Keratinocyte (primary cell): ENCODE results near the gene STK32C. TPM values are rescaled to one million over a fixed set of nuclear protein-coding genes. Genes with fewer than 3 reads are reported as not detected.
A peak's percentile ranks its signal among the peaks of the same experiment; 100 is the strongest.

Source experiments
- DNase-seq: peaks from one replicate; pipeline ENCODE4 v3.0.0-alpha.2; 2011; ENCODE audit warnings: low read depth, missing footprints, low spot score
- FAIRE-seq: peaks from 2 replicates; lab custom pipeline; 2011; peaks lifted over from hg19 to GRCh38; lab: Jason Lieb, UNC
- H2AFZ ChIP-seq: 2 replicates; pipeline ENCODE4 v1.6.0; 2012; ENCODE audit warnings: low read length, control low read depth, inconsistent platforms; ENCODE audit not compliant: control insufficient read depth
- H3K27ac ChIP-seq: 2 replicates; pipeline ENCODE4 v1.5.1; 2011; ENCODE audit warnings: low read length; ENCODE audit not compliant: control insufficient read depth, insufficient read depth
- H3K27me3 ChIP-seq: 3 replicates; pipeline ENCODE4 v1.6.0; 2011; ENCODE audit warnings: low read length; ENCODE audit not compliant: control insufficient read depth, insufficient read depth; ENCODE audit errors: extremely low read depth
- H3K36me3 ChIP-seq, 2 experiments: 2 replicates in 1 of 2; 3 replicates in 1 of 2; pipeline ENCODE4 v1.5.1; 2011; ENCODE audit warnings: low read length in 2 of 2, mild to moderate bottlenecking in 1 of 2; ENCODE audit not compliant: control insufficient read depth in 2 of 2, insufficient read depth in 2 of 2; ENCODE audit errors: extremely low read depth in 1 of 2
- H3K4me1 ChIP-seq: 3 replicates; pipeline ENCODE4 v1.5.1; 2011; ENCODE audit warnings: low read length; ENCODE audit not compliant: control insufficient read depth, insufficient read depth; ENCODE audit errors: extremely low read depth
- H3K4me2 ChIP-seq: 3 replicates; pipeline ENCODE4 v1.6.0; 2011; ENCODE audit warnings: low read depth, low read length; ENCODE audit not compliant: control insufficient read depth, insufficient read depth; ENCODE audit errors: extremely low read depth
- H3K4me3 ChIP-seq, 3 experiments: fragments of 200-600 bp in 1 of 3; sonication (generic) in 1 of 3; 2 replicates in 2 of 3; 3 replicates in 1 of 3; pipeline ENCODE4 v1.5.1; 2011 to 2016; ENCODE audit warnings: low read length in 3 of 3, mild to moderate bottlenecking in 3 of 3, control low read depth in 2 of 3, inconsistent platforms in 1 of 3, low read depth in 1 of 3, mixed read lengths in 1 of 3, mixed run types in 1 of 3, moderate library complexity in 1 of 3; ENCODE audit not compliant: control insufficient read depth in 2 of 3, insufficient read depth in 2 of 3; ENCODE audit errors: extremely low read depth in 1 of 3
- H3K79me2 ChIP-seq: 2 replicates; pipeline ENCODE4 v1.6.0; 2012; ENCODE audit warnings: low read length; ENCODE audit not compliant: control insufficient read depth, insufficient read depth
- H3K9ac ChIP-seq: 3 replicates; pipeline ENCODE4 v1.6.0; 2011; ENCODE audit warnings: low read length; ENCODE audit not compliant: control insufficient read depth, insufficient read depth; ENCODE audit errors: extremely low read depth
- H3K9me1 ChIP-seq: 3 replicates; pipeline ENCODE4 v1.6.0; 2011; ENCODE audit warnings: low read length; ENCODE audit not compliant: control insufficient read depth, insufficient read depth; ENCODE audit errors: extremely low read depth
- H3K9me3 ChIP-seq: 2 replicates; pipeline ENCODE4 v1.5.1; 2012; ENCODE audit warnings: low read depth, low read length; ENCODE audit not compliant: control insufficient read depth
- H4K20me1 ChIP-seq: 3 replicates; pipeline ENCODE4 v1.6.0; 2011; ENCODE audit warnings: low read length; ENCODE audit not compliant: control insufficient read depth, insufficient read depth; ENCODE audit errors: extremely low read depth
- EZH2 ChIP-seq: IDR thresholded peaks from one replicate; pipeline ENCODE4 v1.6.1; 2012; ENCODE audit warnings: inconsistent platforms, mild to moderate bottlenecking, low read length, moderate library complexity
- dilution Hi-C: fragments of 300-500 bp; cut with MboI; formaldehyde crosslinking; loops from one replicate; pipeline ENCODE4 v1.7.0; 2020; ENCODE audit warnings: low sequenced_read_pairs; ENCODE audit not compliant: extremely low pct_ligation_motif_present
- polyA plus RNA-seq, 5 experiments: library from polyadenylated mRNA; depleted of rRNA in 3 of 5; stranded (reverse) in 3 of 5; stranded (forward) in 1 of 5; unstranded in 1 of 5; fragments of >200 nt; gene quantifications; 1 replicate in 1 of 5; 2 replicates in 3 of 5; 3 replicates in 1 of 5; pipeline versions ENCODE4 v1.2.1 to v1.2.3, GENCODE V29; 2011 to 2012; ENCODE audit warnings: missing spikeins in 2 of 5, low read depth in 1 of 5, low replicate concordance in 1 of 5
- TF ChIP-seq, protein P1 (sequence below), 3 experiments: IDR thresholded peaks in 1 of 3; conservative IDR thresholded peaks in 1 of 3; optimal IDR thresholded peaks in 1 of 3; 2 replicates in 2 of 3; 3 replicates in 1 of 3; pipeline versions ENCODE3 to v1.5.1; 2011; ENCODE audit warnings: low read length in 3 of 3, mild to moderate bottlenecking in 3 of 3, moderate library complexity in 2 of 3, control low read depth in 1 of 3, inconsistent platforms in 1 of 3; ENCODE audit not compliant: insufficient read depth in 2 of 3; ENCODE audit errors: extremely low read depth in 1 of 3

STK32C gene
- polyA plus RNA-seq, 1 donor (not counting 4 experiments of a cell fraction or from before 2014, with no cell fraction given), result 4.1 TPM

DNA sequence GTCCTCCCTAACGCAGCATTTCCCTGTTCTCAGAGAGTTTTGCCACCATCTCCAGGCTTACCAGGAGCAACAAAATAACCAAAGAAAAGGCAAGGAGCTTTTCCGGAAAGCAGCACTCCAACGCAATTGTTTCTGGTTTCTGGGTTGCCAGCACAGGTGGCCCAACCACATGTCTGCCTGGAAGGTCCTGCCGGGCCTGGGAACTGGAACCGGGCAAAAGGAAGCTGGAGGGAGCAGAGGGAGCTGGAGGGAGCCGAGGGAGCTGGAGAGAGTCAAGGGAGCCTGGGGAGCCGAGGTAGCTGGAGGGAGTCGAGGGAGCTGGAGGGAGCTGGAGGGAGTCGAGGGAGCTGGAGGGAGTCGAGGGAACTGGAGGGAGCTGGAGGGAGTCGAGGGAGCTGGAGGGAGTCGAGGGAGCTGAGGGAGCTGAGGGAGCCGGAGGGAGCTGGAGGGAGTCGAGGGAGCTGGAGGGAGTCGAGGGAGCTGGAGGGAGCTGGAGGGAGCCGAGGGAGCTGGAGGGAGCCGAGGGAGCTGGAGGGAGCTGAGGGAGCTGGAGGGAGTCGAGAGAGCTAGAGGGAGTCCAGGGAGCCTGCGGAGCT is 54.6 kb downstream of the STK32C start:
- Histone ChIP-seq H3K4me2 (no peak overlapping the region), H2AFZ (no peak overlapping the region), H3K9me1 (no peaks in the 10 kb centered on the region), H3K4me1 (no peaks in the 10 kb centered on the region), H3K9me3 (no peaks in the 10 kb centered on the region), H3K4me3 (no peak overlapping the region), H3K9ac (no peak overlapping the region), H3K79me2 (no peaks in the 10 kb centered on the region), H3K36me3 (no peaks in the 10 kb centered on the region), H3K27me3 (no peaks in the 10 kb centered on the region), H4K20me1 (no peaks in the 10 kb centered on the region), H3K27ac (no peak overlapping the region)
- TF ChIP-seq, protein P1, sequence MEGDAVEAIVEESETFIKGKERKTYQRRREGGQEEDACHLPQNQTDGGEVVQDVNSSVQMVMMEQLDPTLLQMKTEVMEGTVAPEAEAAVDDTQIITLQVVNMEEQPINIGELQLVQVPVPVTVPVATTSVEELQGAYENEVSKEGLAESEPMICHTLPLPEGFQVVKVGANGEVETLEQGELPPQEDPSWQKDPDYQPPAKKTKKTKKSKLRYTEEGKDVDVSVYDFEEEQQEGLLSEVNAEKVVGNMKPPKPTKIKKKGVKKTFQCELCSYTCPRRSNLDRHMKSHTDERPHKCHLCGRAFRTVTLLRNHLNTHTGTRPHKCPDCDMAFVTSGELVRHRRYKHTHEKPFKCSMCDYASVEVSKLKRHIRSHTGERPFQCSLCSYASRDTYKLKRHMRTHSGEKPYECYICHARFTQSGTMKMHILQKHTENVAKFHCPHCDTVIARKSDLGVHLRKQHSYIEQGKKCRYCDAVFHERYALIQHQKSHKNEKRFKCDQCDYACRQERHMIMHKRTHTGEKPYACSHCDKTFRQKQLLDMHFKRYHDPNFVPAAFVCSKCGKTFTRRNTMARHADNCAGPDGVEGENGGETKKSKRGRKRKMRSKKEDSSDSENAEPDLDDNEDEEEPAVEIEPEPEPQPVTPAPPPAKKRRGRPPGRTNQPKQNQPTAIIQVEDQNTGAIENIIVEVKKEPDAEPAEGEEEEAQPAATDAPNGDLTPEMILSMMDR (optimal IDR thresholded peaks at IDR 0.05 in 1 of 3, IDR thresholded peaks at IDR 0.05 in 1 of 3, conservative IDR thresholded peaks at IDR 0.05 in 1 of 3; ENCODE audit: extremely low read depth in 1 of 3, insufficient read depth in 2 of 3, low read length in 3 of 3), result no peak
- TF ChIP-seq EZH2, result no peak
- FAIRE-seq (no peak), DNase-seq (no peak)
- dilution Hi-C loops, result no loop called here

DNA sequence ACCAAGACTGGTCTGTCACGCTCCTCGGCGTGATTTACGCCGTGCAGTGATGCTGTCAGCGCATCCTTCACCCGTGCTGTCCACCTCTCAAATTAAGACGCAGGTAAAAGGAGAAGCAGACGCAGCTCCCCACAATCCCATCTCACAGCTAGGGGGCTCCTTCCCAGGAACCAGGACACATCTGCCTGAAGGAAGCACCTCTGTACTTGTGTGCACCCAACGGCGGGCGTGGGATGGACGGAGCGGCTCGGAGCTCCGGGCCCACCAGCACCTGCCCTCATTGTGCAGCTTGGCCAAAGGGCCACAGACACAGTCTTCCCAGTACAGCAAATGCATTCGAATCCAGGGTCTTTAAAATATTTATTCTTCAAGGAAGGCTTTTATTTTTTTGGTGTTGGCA is 55.3 kb downstream of the STK32C start:
- Histone ChIP-seq H3K9ac (no peak overlapping the region), H3K36me3 (no peaks in the 10 kb centered on the region), H3K4me2 (no peak overlapping the region), H3K27me3 (no peaks in the 10 kb centered on the region), H3K79me2 (no peaks in the 10 kb centered on the region), H3K9me1 (no peaks in the 10 kb centered on the region), H3K4me1 (no peaks in the 10 kb centered on the region), H2AFZ (no peak overlapping the region), H3K27ac (no peak overlapping the region), H4K20me1 (no peaks in the 10 kb centered on the region), H3K9me3 (no peaks in the 10 kb centered on the region), H3K4me3 (no peak overlapping the region)
- dilution Hi-C loops, result no loop called here
- TF ChIP-seq EZH2, result no peak
- TF ChIP-seq, protein P1 (optimal IDR thresholded peaks at IDR 0.05 in 1 of 3, IDR thresholded peaks at IDR 0.05 in 1 of 3, conservative IDR thresholded peaks at IDR 0.05 in 1 of 3; ENCODE audit: extremely low read depth in 1 of 3, insufficient read depth in 2 of 3, low read length in 3 of 3), result peak in 1 of 3 experiments; percentile 13
- FAIRE-seq (no peak), DNase-seq (no peak)
